ENCODE results near the gene MAP3K5.

DNA sequence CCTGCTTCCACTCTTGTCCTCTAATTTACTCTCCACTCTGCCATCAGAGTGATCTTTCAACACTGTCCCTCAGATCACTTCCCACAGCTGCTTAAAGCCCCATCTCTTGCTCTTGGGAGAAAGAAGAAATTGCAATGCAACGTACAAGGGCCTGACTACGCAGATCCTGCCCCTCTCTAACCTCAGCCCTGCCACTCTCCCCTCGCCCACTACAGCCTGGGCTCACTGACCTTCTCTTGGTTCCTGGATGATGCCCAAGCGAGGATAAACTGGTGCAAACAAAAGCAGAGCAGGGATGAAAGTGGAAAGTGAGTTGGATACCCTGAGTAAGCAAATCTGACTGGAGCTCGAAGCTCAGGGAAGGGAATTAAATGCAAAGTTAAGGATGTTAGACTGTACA, 92.9 kb downstream of the MAP3K5 start:
- TF ChIP-seq, protein P1, sequence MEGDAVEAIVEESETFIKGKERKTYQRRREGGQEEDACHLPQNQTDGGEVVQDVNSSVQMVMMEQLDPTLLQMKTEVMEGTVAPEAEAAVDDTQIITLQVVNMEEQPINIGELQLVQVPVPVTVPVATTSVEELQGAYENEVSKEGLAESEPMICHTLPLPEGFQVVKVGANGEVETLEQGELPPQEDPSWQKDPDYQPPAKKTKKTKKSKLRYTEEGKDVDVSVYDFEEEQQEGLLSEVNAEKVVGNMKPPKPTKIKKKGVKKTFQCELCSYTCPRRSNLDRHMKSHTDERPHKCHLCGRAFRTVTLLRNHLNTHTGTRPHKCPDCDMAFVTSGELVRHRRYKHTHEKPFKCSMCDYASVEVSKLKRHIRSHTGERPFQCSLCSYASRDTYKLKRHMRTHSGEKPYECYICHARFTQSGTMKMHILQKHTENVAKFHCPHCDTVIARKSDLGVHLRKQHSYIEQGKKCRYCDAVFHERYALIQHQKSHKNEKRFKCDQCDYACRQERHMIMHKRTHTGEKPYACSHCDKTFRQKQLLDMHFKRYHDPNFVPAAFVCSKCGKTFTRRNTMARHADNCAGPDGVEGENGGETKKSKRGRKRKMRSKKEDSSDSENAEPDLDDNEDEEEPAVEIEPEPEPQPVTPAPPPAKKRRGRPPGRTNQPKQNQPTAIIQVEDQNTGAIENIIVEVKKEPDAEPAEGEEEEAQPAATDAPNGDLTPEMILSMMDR (IDR thresholded peaks at IDR 0.05): no peak
- TF ChIP-seq POLR2A (IDR thresholded peaks at IDR 0.05) (no peak), EP300 (IDR thresholded peaks at IDR 0.05) (no peak), POLR2AphosphoS5 (IDR thresholded peaks at IDR 0.05) (no peak)
